KMS-11 (cell line): Measurements from ENCODE around the gene ZFAND3.

Experiments used
- H2AFZ ChIP-seq: fragments of 200-600 bp; sonication (generic); 2 replicates; pipeline ENCODE4 v1.6.1; 2016; ENCODE audit warnings: antibody characterized with exemption, mixed run types, low read depth
- H3K27ac ChIP-seq: fragments of 200-600 bp; sonication (generic); 2 replicates; pipeline ENCODE4 v1.6.1; 2016; ENCODE audit warnings: mild to moderate bottlenecking, mixed run types
- H3K27me3 ChIP-seq: fragments of 200-600 bp; sonication (generic); 2 replicates; pipeline ENCODE4 v1.6.1; 2017; ENCODE audit warnings: mild to moderate bottlenecking, low read depth, mixed run types, moderate library complexity; ENCODE audit not compliant: insufficient read depth
- H3K36me3 ChIP-seq: fragments of 200-600 bp; sonication (generic); 2 replicates; pipeline ENCODE4 v1.6.1; 2017; ENCODE audit warnings: mild to moderate bottlenecking, mixed run types; ENCODE audit not compliant: insufficient read depth
- H3K4me1 ChIP-seq: fragments of 200-600 bp; sonication (generic); 2 replicates; pipeline ENCODE4 v1.6.1; 2016; ENCODE audit warnings: mild to moderate bottlenecking, low read depth, mixed run types; ENCODE audit not compliant: poor library complexity, severe bottlenecking
- H3K4me2 ChIP-seq: fragments of 200-600 bp; sonication (generic); 2 replicates; pipeline ENCODE4 v1.7.0; 2016; ENCODE audit warnings: mild to moderate bottlenecking, mixed run types
- H3K4me3 ChIP-seq: fragments of 200-600 bp; sonication (generic); IDR thresholded peaks from 2 replicates; pipeline ENCODE4 v1.6.1; 2017; ENCODE audit warnings: low read depth, low read length, mixed read lengths; ENCODE audit not compliant: insufficient read depth
- H3K79me2 ChIP-seq: fragments of 200-600 bp; sonication (generic); 2 replicates; pipeline ENCODE4 v1.6.1; 2016; ENCODE audit warnings: low read depth, mixed run types; ENCODE audit not compliant: insufficient read depth
- H3K9ac ChIP-seq: fragments of 200-600 bp; sonication (generic); 2 replicates; pipeline ENCODE4 v1.6.1; 2016; ENCODE audit warnings: mild to moderate bottlenecking, mixed run types
- H4K20me1 ChIP-seq: fragments of 200-600 bp; sonication (generic); 2 replicates; pipeline ENCODE4 v1.6.1; 2016; ENCODE audit warnings: mild to moderate bottlenecking, mixed run types; ENCODE audit not compliant: insufficient read depth
- TF ChIP-seq, protein P1 (sequence below): fragments of 200-600 bp; sonication (generic); conservative IDR thresholded peaks from 2 replicates; pipeline ENCODE4 v1.6.1; 2017; ENCODE audit warnings: low read depth, mild to moderate bottlenecking, antibody characterized with exemption, low read length, moderate library complexity, mixed read lengths

ZFAND3 gene

DNA sequence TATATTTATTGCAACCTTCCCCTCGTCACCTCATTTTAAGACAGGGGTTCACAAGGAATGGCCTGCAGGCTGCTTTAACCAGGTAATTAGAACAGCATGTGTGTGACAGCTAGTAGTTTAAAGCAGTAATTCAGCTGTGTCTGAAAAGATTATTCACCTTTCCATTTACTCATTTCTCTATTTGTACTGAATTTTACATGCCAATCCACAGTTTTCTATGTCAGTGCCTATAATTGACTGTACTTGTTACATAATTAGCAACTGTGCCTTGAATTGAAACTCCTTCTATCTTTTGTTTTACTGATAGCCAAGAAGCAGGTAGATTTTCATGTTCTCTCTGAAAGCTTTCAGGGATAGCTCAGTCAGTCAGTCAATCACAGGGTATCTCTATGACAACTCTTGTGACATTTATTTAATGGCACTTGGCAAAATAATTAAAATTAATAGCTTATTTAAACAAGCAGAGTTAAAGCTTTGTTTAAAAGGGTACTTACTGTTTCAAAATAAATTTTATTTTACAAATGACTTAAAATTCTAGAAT is 214.0 kb downstream of the ZFAND3 start:
- peaks cover 19% of the 10 kb centered on the region for H3K4me1 ChIP-seq
- H3K36me3 ChIP-seq, result no peaks in the 10 kb centered on the region
- no peaks in the 10 kb centered on the region for H3K27me3 ChIP-seq
- H2AFZ ChIP-seq, result no peak overlapping the region
- H3K27ac ChIP-seq, result no peak overlapping the region
- no peak overlapping the region for H3K4me3 ChIP-seq
- no peak overlapping the region for H3K9ac ChIP-seq
- TF ChIP-seq, protein P1, sequence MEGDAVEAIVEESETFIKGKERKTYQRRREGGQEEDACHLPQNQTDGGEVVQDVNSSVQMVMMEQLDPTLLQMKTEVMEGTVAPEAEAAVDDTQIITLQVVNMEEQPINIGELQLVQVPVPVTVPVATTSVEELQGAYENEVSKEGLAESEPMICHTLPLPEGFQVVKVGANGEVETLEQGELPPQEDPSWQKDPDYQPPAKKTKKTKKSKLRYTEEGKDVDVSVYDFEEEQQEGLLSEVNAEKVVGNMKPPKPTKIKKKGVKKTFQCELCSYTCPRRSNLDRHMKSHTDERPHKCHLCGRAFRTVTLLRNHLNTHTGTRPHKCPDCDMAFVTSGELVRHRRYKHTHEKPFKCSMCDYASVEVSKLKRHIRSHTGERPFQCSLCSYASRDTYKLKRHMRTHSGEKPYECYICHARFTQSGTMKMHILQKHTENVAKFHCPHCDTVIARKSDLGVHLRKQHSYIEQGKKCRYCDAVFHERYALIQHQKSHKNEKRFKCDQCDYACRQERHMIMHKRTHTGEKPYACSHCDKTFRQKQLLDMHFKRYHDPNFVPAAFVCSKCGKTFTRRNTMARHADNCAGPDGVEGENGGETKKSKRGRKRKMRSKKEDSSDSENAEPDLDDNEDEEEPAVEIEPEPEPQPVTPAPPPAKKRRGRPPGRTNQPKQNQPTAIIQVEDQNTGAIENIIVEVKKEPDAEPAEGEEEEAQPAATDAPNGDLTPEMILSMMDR, result no peak
- peaks cover 6% of the 10 kb centered on the region; the same call in 1 of the 2 replicates for H3K79me2 ChIP-seq
- H4K20me1 ChIP-seq, result no peaks in the 10 kb centered on the region
- no peak overlapping the region for H3K4me2 ChIP-seq

DNA sequence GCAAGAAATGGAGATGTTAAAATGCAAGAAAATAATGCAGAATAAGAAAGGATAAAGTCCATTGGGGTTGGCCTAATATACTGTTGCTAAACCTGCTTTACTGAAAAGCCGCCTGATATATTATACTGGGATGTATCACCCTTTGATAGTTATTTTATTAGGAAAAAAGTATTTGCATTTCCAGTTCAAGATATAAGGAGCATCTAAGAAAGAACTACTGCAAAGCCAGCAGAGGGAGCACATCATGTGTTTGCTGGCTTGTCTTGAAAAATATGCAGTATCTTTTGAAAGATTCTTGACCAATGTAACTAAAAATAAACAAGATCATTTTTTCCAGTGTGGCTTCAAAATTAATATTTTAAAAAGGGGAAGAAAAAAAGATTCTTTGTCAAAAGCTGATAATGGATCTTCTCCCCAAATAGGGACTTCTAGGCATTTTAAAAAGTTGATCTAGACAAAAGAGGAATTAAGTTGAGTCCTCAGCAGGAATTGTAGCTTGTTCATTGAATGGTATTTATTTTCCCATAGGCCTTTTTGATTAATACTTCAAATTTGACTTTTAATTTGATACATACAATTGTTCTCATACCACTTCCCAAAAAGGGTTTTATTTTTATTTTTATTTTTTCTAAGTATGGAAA is 214.9 kb downstream of the ZFAND3 start:
- peaks cover 18% of the 10 kb centered on the region for H3K4me1 ChIP-seq
- no peak overlapping the region for H3K4me3 ChIP-seq
- no peak overlapping the region for H3K4me2 ChIP-seq
- no peak overlapping the region for H3K9ac ChIP-seq
- H4K20me1 ChIP-seq, result no peaks in the 10 kb centered on the region
- no peaks in the 10 kb centered on the region for H3K36me3 ChIP-seq
- no peaks in the 10 kb centered on the region; the same call in 1 of the 2 replicates for H3K79me2 ChIP-seq
- no peak overlapping the region for H2AFZ ChIP-seq
- H3K27ac ChIP-seq, result no peak overlapping the region
- TF ChIP-seq, protein P1, result peak; percentile 50
- no peaks in the 10 kb centered on the region for H3K27me3 ChIP-seq

DNA sequence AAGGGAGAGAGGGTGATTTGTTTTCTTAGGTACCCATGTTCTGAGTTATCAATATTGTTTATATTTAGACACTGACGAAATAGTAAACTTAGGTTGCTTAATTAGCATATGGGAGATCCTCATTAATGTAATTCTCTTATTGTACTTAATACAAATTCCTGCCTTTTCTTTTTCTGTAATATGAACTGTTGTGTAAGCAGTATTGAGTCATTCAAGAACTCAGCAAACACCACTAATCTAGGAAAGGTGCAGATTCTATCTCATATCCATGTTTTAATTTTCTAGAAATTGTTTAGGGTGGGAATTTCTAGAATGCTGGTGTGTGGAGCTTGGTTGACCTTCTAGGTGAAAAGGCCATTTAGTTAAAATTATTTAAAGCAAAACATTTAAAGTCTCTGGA is 216.0 kb downstream of the ZFAND3 start:
- Histone ChIP-seq H2AFZ (no peak overlapping the region), H3K4me2 (no peak overlapping the region), H3K27me3 (no peaks in the 10 kb centered on the region), H3K4me3 (no peak overlapping the region), H4K20me1 (no peaks in the 10 kb centered on the region), H3K79me2 (no peaks in the 10 kb centered on the region; the same call in 1 of the 2 replicates), H3K4me1 (peaks cover 18% of the 10 kb centered on the region), H3K27ac (no peak overlapping the region), H3K9ac (no peak overlapping the region), H3K36me3 (no peaks in the 10 kb centered on the region)
- TF ChIP-seq, protein P1, result no peak

DNA sequence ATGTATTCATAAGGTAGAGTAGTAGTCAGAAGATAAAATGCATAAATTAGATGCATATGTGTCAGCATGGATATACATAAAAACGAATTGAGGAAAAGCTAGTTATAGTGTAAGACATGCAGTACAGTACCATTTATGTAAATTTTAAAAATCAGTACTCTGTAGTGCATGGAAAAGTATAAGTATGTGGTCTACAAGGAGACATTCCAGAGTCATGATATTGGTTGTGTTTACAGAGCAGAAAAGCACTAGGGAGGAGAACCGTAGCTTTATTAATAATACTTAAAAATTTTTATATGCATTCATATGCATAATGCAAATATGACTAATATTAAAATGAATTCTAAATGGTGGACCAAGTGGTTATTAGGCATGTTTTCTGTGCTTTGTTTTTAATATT is 220.0 kb downstream of the ZFAND3 start:
- no peaks in the 10 kb centered on the region for H4K20me1 ChIP-seq

More for the DNA sequence above, 220.0 kb downstream of the ZFAND3 start:
- Histone ChIP-seq H3K4me3 (no peak overlapping the region), H3K9ac (no peak overlapping the region), H3K4me1 (peaks cover 5% of the 10 kb centered on the region), H3K36me3 (no peaks in the 10 kb centered on the region), H2AFZ (no peak overlapping the region), H3K79me2 (no peaks in the 10 kb centered on the region; the same call in 1 of the 2 replicates), H3K27me3 (no peaks in the 10 kb centered on the region), H3K4me2 (no peak overlapping the region), H3K27ac (no peak overlapping the region)
- TF ChIP-seq, protein P1, result no peak
